HG03025 (cell line): Measurements from ENCODE around the gene PAEP.

Experiments used
- ATAC-seq: cut with Tn5 transposase; IDR thresholded peaks from one replicate; pipeline ENCODE4 v1.9.1; 2021; ENCODE audit warnings: mild to moderate bottlenecking, moderate library complexity; ENCODE audit not compliant: unreplicated experiment, low FRiP score

PAEP gene

DNA sequence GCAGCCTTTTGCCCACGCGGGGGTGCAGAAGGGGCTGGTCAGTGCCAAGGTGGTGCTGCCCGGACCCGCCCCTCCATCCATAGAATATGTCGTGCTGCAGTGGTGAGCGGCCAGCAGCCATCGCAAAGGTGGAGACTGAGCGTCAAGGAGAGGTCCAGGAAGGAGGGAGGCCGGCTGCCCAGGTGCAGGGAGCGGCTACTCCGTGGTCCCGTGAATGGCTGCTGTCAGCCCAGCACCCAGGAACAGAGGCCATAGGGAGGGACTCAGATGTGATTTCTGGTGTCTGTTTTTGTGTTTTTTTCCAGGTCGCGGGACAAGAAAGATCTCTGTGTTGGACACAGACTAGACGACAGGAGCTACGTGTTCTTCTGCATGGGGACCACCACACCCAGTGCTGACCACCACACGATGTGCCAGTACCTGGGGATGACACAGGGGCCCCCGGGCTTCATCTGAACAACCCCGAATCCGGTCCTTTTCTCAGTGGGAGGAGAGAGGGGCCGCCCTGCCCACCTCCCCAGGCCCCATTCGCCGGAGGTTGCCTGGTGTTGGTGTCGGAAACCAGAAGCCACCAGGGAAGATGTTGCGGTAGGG lies 29.0 kb downstream of the PAEP start:
- no peak for ATAC-seq

DNA sequence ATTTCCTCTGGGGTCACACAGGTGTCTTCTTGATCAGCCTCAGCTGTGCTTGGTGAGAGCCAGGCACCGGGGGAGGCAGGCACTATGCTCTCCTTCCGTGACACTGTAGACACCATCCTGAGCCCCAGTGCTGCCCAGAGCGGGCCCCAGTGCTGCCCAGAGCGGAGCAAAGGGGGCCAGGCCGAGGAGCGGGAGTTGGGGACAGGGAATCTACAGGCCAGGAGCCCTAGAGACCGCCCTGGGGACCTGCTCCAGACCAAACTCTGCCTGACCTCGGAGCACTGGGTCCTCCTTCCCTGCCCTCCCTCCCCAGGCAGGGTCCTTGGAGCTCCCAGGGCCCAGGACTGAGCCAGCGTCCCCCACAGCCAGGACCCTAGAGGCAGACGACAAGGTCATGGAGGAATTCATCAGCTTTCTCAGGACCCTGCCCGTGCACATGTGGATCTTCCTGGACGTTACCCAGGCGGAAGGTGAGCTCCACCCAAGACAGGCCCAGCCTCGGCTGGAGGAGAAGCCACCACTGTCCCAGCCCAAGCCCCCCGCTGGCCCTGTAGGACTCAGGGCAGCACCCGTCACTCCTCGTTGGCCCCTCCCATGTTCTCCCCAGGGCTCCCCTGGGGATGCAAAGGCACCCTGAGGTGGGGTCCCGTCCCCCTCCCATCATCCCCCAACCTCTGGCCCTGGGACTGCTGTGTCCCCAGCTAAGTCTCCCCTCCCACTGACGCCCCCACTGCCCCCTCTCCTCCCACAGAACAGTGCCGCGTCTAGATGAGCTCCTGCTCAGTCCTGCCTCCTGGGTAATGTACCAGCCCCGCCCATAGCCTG lies 30.2 kb downstream of the PAEP start:
- ATAC-seq = no peak

GRCh38 chr9:135592331-135592590 lies 30.7 kb downstream of the PAEP start:
- no peak for ATAC-seq

- ATAC-seq = no peak
These were observed 31.1 kb downstream of the PAEP start for GRCh38 chr9:135592625-135593024.

GRCh38 chr9:135596211-135596610 lies 34.7 kb downstream of the PAEP start:
- no peak for ATAC-seq

DNA sequence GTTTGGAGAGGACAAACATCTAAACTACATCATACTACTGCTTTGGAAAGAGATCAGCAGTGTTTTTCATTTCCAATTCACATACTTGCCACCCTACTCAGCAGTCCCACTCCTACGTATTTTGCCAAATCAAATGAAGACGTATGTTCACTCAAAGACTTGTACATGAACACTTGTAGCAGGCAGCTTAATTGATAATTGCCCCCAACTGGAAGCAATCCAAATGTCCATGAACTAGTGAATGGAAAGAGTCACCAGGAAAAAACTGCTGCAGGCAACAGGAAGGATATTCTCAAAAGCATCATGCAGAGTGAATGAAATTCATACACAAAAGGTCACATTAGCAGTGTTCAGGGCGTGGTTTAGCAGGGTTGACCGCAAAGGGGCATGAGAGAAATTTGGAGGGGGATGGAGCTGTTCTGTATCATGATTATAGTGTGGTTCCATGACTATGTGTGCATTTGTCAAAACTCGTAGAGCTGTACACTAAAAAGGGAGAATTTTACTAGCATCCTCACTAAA lies 38.8 kb downstream of the PAEP start:
- no peak for ATAC-seq

DNA sequence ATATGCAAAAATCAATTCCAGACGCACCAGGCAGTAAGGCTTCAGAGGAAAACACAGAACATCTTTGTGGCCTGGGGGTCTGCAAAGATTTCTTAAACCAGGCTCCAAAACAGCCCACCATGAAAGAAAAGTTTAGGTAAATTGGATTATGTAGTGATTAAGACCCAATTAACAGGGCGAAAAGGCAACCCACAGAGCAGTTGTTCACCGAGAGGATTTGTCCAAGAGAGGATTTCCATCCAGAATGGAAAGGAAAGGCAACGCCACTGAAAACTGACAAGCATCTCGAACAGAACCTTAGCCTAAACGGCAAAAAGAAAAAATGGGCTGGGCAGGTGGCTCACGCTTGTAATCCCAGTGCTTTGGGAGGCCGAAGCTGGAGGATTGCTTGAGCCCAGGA lies 40.4 kb downstream of the PAEP start:
- ATAC-seq = no peak

GRCh38 chr9:135602789-135603481 lies 41.4 kb downstream of the PAEP start:
- ATAC-seq = no peak

DNA sequence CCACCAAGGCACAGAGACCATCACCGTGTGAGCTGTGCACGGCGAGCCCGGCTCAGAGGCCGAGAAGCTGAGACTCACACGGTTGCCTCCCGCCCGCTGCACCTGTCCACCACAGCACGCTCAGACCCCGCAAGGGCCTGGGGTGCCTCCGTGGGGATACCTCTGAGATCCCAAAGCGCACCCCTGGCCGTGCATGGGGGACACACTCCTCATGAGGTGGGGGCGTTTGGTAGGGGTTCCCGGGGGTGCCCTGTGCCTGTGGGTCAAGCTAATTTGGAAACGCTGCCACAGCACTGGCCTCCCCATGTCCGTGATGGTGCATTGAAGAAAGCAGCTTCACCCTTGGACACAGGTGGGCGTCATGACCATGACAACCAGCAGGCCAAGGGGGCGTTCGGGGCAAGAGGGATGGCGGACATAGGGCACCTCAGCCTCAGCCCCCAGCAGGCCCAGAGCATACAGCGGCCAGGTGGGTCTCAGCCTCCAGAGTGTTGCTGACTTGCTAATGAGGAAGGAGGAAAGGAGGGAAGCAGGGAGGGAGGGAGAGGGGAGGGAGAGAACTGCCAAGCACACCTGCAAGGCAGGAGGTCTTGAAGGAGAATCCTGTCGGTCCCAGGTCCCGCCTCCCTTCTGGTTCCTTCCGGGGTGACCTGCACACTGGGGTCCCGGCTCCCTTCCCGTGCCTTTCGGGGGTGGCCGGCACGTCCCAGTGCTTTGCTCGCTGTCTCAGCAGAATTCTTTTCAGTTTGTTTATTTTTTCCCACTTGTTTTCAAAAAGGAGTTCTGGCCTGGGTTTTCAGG lies 43.1 kb downstream of the PAEP start:
- no peak for ATAC-seq

GRCh38 chr9:135605238-135605781 lies 43.8 kb downstream of the PAEP start:
- no peak for ATAC-seq

- ATAC-seq = no peak
These were observed 45.3 kb downstream of the PAEP start for GRCh38 chr9:135606885-135607259.

GRCh38 chr9:135607401-135608293 lies 46.1 kb downstream of the PAEP start:
- no peak for ATAC-seq

GRCh38 chr9:135608294-135608998 lies 46.9 kb downstream of the PAEP start:
- ATAC-seq = no peak

DNA sequence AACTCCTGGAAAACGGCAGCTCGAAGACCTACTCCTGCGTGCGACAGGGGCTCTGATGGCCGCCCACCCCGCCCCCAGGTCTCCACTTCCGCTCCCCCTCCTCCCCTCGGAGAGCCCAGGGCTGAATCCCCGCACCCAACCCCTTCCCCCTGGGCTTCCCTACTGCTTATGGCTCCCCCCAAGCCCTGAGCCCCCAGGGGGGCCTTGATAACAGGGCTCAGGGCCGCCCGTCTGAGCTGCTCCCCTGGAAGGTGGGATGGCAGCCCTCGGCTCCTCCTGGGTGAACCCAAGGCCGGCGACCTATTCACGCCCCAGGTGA lies 47.4 kb downstream of the PAEP start:
- ATAC-seq = no peak

DNA sequence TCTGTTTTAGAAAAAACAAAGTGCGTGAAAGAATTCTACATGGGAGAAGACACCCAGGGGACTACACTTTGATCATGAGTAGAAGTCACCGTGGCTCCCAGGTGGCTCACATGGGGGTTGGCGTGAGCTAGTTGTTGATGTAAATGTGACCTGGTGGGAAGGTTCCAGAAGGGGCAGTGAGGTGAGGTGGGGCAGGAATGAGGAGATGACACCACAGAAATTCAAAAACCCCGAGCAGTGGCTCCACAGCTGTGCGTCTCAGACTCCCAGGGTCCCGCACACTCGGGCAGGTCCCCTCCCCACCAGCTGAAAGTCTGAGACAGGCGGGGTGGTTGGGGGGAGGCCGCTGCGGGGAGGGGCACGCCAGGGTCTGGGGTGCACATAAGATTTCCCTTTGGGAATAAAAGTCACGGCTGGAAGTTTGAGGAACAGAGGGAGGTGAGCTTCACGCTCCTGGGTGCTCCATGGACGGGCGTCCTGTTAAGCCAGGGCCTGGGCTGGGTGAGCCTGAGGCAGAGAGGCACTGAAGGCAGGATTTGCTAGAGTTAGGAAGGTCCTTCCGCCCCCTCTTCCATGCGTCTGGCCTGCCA lies 47.9 kb downstream of the PAEP start:
- no peak for ATAC-seq

- ATAC-seq = no peak
These were observed 49.0 kb downstream of the PAEP start for GRCh38 chr9:135610290-135611141.

- ATAC-seq = no peak
These were observed 49.8 kb downstream of the PAEP start for GRCh38 chr9:135611142-135611874.
